Measurements from ENCODE around the gene FLCN.

GRCh38 chr17:17183744-17184143, 53.2 kb downstream of the FLCN start:
- TF ChIP-seq, protein P1, sequence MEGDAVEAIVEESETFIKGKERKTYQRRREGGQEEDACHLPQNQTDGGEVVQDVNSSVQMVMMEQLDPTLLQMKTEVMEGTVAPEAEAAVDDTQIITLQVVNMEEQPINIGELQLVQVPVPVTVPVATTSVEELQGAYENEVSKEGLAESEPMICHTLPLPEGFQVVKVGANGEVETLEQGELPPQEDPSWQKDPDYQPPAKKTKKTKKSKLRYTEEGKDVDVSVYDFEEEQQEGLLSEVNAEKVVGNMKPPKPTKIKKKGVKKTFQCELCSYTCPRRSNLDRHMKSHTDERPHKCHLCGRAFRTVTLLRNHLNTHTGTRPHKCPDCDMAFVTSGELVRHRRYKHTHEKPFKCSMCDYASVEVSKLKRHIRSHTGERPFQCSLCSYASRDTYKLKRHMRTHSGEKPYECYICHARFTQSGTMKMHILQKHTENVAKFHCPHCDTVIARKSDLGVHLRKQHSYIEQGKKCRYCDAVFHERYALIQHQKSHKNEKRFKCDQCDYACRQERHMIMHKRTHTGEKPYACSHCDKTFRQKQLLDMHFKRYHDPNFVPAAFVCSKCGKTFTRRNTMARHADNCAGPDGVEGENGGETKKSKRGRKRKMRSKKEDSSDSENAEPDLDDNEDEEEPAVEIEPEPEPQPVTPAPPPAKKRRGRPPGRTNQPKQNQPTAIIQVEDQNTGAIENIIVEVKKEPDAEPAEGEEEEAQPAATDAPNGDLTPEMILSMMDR (IDR thresholded peaks at IDR 0.05): no peak
- no peak for TF ChIP-seq POLR2A (IDR thresholded peaks at IDR 0.05)

Measured in adrenal gland (tissue), 5 donors.